Stimulated activated CD4-positive, alpha-beta T cell treated with anti-CD3 and anti-CD28 coated beads, Interleukin-15, amount 100 ng/mL, for 1 hour (primary cell): ENCODE data around the gene TFPT.
A peak's percentile ranks its signal among the peaks of the same experiment; 100 is the strongest.
"Not testable (repeated sequence)": the region's sequence is repeated elsewhere in the genome, so short reads cannot be mapped to it uniquely, and the experiment has no call there.

Experiments
- DNase-seq, 2 donors: peaks; one replicate each; pipeline ENCODE4 v3.0.0-alpha.2; 2020; ENCODE audit warnings: low read depth in 1 of 2, low spot score in 1 of 2

The TFPT gene

GRCh38 chr19:54124393-54124792, 8.9 kb upstream of the TFPT start:
- no peak for DNase-seq

- no peak for DNase-seq
These were observed 8.2 kb upstream of the TFPT start for GRCh38 chr19:54123682-54124081.

- DNase-seq: no peak
These were observed 5.8 kb upstream of the TFPT start for GRCh38 chr19:54121259-54121658.

- DNase-seq: no peak
These were observed 933 bp downstream of the TFPT start for GRCh38 chr19:54114340-54115108.

GRCh38 chr19:54109651-54110050, 5.8 kb downstream of the TFPT start:
- no peak for DNase-seq

- DNase-seq: no peak
These were observed 7.0 kb downstream of the TFPT start for GRCh38 chr19:54108496-54108895.

- DNase-seq: no peak
These were observed 7.5 kb downstream of the TFPT start for GRCh38 chr19:54107876-54108490.

GRCh38 chr19:54106716-54107115, 8.7 kb downstream of the TFPT start:
- DNase-seq: no peak

- no peak for DNase-seq
These were observed 9.7 kb downstream of the TFPT start for GRCh38 chr19:54105796-54106195.

GRCh38 chr19:54104998-54105715, 10.3 kb downstream of the TFPT start:
- DNase-seq: no peak

GRCh38 chr19:54102421-54103169, 12.9 kb downstream of the TFPT start, which contains the start of gene NDUFA3:
TSS of gene NDUFA3 (plus strand) at chr19:54102855. CDS start at chr19:54102879, 24 bp downstream.
- peak; percentile 94 to 95 for DNase-seq

GRCh38 chr19:54100561-54100960, 14.9 kb downstream of the TFPT start, which contains the start of gene OSCAR:
TSS of gene OSCAR (minus strand) at chr19:54100803. CDS start at chr19:54100792, 11 bp downstream.
- DNase-seq: no peak

GRCh38 chr19:54099903-54100255, 15.6 kb downstream of the TFPT start:
- not testable (repeated sequence) for DNase-seq

GRCh38 chr19:54099190-54099902, 16.1 kb downstream of the TFPT start:
- DNase-seq: no peak

- no peak for DNase-seq
These were observed 18.8 kb downstream of the TFPT start for GRCh38 chr19:54096617-54097106.

GRCh38 chr19:54095859-54096616, 19.4 kb downstream of the TFPT start:
- peak; percentile 12 to 35 for DNase-seq

GRCh38 chr19:54095136-54095858, 20.2 kb downstream of the TFPT start:
- DNase-seq: no peak

GRCh38 chr19:54094426-54095000, 20.9 kb downstream of the TFPT start:
- DNase-seq: no peak

- no peak for DNase-seq
These were observed 31.0 kb downstream of the TFPT start for GRCh38 chr19:54084410-54084809.
